ENCODE results near the gene RPS27A.
"Not testable (repeated sequence)": the region's sequence is repeated elsewhere in the genome, so short reads cannot be mapped to it uniquely, and the experiment has no call there.

RPS27A gene

GRCh38 chr2:55232084-55232862 is at the start of gene RPS27A, which contains the start of gene CLHC1:
TSS of gene RPS27A (plus strand) at chr2:55232688. CDS start at chr2:55232825, 137 bp downstream.
TSS of gene CLHC1 (minus strand) at chr2:55232293. CDS start at chr2:55222411, 9,882 bp downstream.
- peak; percentile 62 for DNase-seq (ENCODE audit: extremely low spot score, insufficient read length, low read depth)
- peak; percentile 90 for FAIRE-seq

- not testable (repeated sequence) for DNase-seq (ENCODE audit: extremely low spot score, insufficient read length, low read depth); FAIRE-seq
Observed at GRCh38 chr2:55186837-55187236, 45.7 kb upstream of the RPS27A start.

- DNase-seq (ENCODE audit: extremely low spot score, insufficient read length, low read depth); FAIRE-seq: not testable (repeated sequence)
Observed at GRCh38 chr2:55191888-55192287, 40.6 kb upstream of the RPS27A start.

GRCh38 chr2:55196526-55196925 is 36.0 kb upstream of the RPS27A start:
- DNase-seq (ENCODE audit: extremely low spot score, insufficient read length, low read depth) (no peak), FAIRE-seq (no peak)

GRCh38 chr2:55200416-55200815 is 32.1 kb upstream of the RPS27A start:
- DNase-seq (ENCODE audit: extremely low spot score, insufficient read length, low read depth) (no peak), FAIRE-seq (no peak)

GRCh38 chr2:55204536-55204935 is 28.0 kb upstream of the RPS27A start:
- no peak for FAIRE-seq

GRCh38 chr2:55204950-55205349 is 27.5 kb upstream of the RPS27A start:
- FAIRE-seq = no peak
- DNase-seq (ENCODE audit: extremely low spot score, insufficient read length, low read depth) = no peak

More at GRCh38 chr2:55204536-55204935, 28.0 kb upstream of the RPS27A start:
- DNase-seq (ENCODE audit: extremely low spot score, insufficient read length, low read depth) = no peak

GRCh38 chr2:55213822-55214221 is 18.7 kb upstream of the RPS27A start:
- no peak for FAIRE-seq
- no peak for DNase-seq (ENCODE audit: extremely low spot score, insufficient read length, low read depth)

- no peak for FAIRE-seq
- DNase-seq (ENCODE audit: extremely low spot score, insufficient read length, low read depth) = no peak
Observed at GRCh38 chr2:55223958-55224760, 8.3 kb upstream of the RPS27A start.

GRCh38 chr2:55224761-55225261 is 7.7 kb upstream of the RPS27A start:
- no peak for FAIRE-seq
- no peak for DNase-seq (ENCODE audit: extremely low spot score, insufficient read length, low read depth)

- no peak for DNase-seq (ENCODE audit: extremely low spot score, insufficient read length, low read depth)
- no peak for FAIRE-seq
Observed at GRCh38 chr2:55225481-55226020, 6.9 kb upstream of the RPS27A start.

- not testable (repeated sequence) for FAIRE-seq; DNase-seq (ENCODE audit: extremely low spot score, insufficient read length, low read depth)
Observed at GRCh38 chr2:55227437-55228225, 4.9 kb upstream of the RPS27A start.

GRCh38 chr2:55228226-55228563 is 4.3 kb upstream of the RPS27A start:
- FAIRE-seq (no peak), DNase-seq (ENCODE audit: extremely low spot score, insufficient read length, low read depth) (no peak)

- DNase-seq (ENCODE audit: extremely low spot score, insufficient read length, low read depth) (no peak), FAIRE-seq (no peak)
Observed at GRCh38 chr2:55229221-55229620, 3.3 kb upstream of the RPS27A start.

GRCh38 chr2:55230551-55230950 is 1.9 kb upstream of the RPS27A start:
- FAIRE-seq = no peak
- DNase-seq (ENCODE audit: extremely low spot score, insufficient read length, low read depth) = no peak

GRCh38 chr2:55231546-55232083 is 873 bp upstream of the RPS27A start:
- FAIRE-seq = no peak
- DNase-seq (ENCODE audit: extremely low spot score, insufficient read length, low read depth) = no peak

- DNase-seq (ENCODE audit: extremely low spot score, insufficient read length, low read depth) (peak; percentile 15), FAIRE-seq (peak; percentile 50)
Observed at GRCh38 chr2:55232863-55233657, 572 bp downstream of the RPS27A start.

GRCh38 chr2:55233658-55233940 is 1.1 kb downstream of the RPS27A start:
- FAIRE-seq (no peak), DNase-seq (ENCODE audit: extremely low spot score, insufficient read length, low read depth) (no peak)

Data from GM18507 (cell line).